ENCODE data around the gene RS1.

The RS1 gene

GRCh38 chrX:18668071-18668835 is 3.7 kb downstream of the RS1 start:
- no peak for DNase-seq (ENCODE audit: low read depth in 3 of 3, low spot score in 1 of 3)

- no peak for DNase-seq (ENCODE audit: low read depth in 3 of 3, low spot score in 1 of 3)
Measured at GRCh38 chrX:18666614-18667013, 5.3 kb downstream of the RS1 start.

GRCh38 chrX:18664947-18665346 is 7.0 kb downstream of the RS1 start:
- DNase-seq (ENCODE audit: low read depth in 3 of 3, low spot score in 1 of 3), result no peak

GRCh38 chrX:18661273-18661672 is 10.6 kb downstream of the RS1 start:
- DNase-seq (ENCODE audit: low read depth in 3 of 3, low spot score in 1 of 3), result no peak

GRCh38 chrX:18654875-18655836 is 16.8 kb downstream of the RS1 start:
- DNase-seq (ENCODE audit: low read depth in 3 of 3, low spot score in 1 of 3), result no peak

GRCh38 chrX:18652636-18653035 is 19.3 kb downstream of the RS1 start:
- no peak for DNase-seq (ENCODE audit: low read depth in 3 of 3, low spot score in 1 of 3)

GRCh38 chrX:18650662-18651061 is 21.2 kb downstream of the RS1 start:
- no peak for DNase-seq (ENCODE audit: low read depth in 3 of 3, low spot score in 1 of 3)

GRCh38 chrX:18649498-18649951 is 22.4 kb downstream of the RS1 start:
- DNase-seq (ENCODE audit: low read depth in 3 of 3, low spot score in 1 of 3), result no peak

GRCh38 chrX:18647621-18648020 is 24.3 kb downstream of the RS1 start:
- no peak for DNase-seq (ENCODE audit: low read depth in 3 of 3, low spot score in 1 of 3)

GRCh38 chrX:18643853-18644252 is 28.1 kb downstream of the RS1 start:
- no peak for DNase-seq (ENCODE audit: low read depth in 3 of 3, low spot score in 1 of 3)

- no peak for DNase-seq (ENCODE audit: low read depth in 3 of 3, low spot score in 1 of 3)
Measured at GRCh38 chrX:18643243-18643642, 28.7 kb downstream of the RS1 start.

GRCh38 chrX:18640686-18641085 is 31.2 kb downstream of the RS1 start:
- no peak for DNase-seq (ENCODE audit: low read depth in 3 of 3, low spot score in 1 of 3)

- DNase-seq (ENCODE audit: low read depth in 3 of 3, low spot score in 1 of 3), result no peak
Measured at GRCh38 chrX:18639280-18639679, 32.6 kb downstream of the RS1 start.

- no peak for DNase-seq (ENCODE audit: low read depth in 3 of 3, low spot score in 1 of 3)
Measured at GRCh38 chrX:18638398-18638797, 33.5 kb downstream of the RS1 start.

- no peak for DNase-seq (ENCODE audit: low read depth in 3 of 3, low spot score in 1 of 3)
Measured at GRCh38 chrX:18630934-18631333, 41.0 kb downstream of the RS1 start.

- no peak for DNase-seq (ENCODE audit: low read depth in 3 of 3, low spot score in 1 of 3)
Measured at GRCh38 chrX:18624599-18624998, 47.3 kb downstream of the RS1 start.

GRCh38 chrX:18620349-18620748 is 51.6 kb downstream of the RS1 start:
- DNase-seq (ENCODE audit: low read depth in 3 of 3, low spot score in 1 of 3), result no peak

GRCh38 chrX:18619288-18619687 is 52.6 kb downstream of the RS1 start:
- DNase-seq (ENCODE audit: low read depth in 3 of 3, low spot score in 1 of 3), result no peak

- DNase-seq (ENCODE audit: low read depth in 3 of 3, low spot score in 1 of 3), result no peak
Measured at GRCh38 chrX:18617407-18617750, 54.5 kb downstream of the RS1 start.

GRCh38 chrX:18616688-18617406 is 55.1 kb downstream of the RS1 start:
- DNase-seq (ENCODE audit: low read depth in 3 of 3, low spot score in 1 of 3), result no peak

GRCh38 chrX:18613930-18614639 is 57.8 kb downstream of the RS1 start:
- no peak for DNase-seq (ENCODE audit: low read depth in 3 of 3, low spot score in 1 of 3)
